CD4-positive, alpha-beta T cell treated with Interleukin-15 for 1 hour (primary cell): Measurements from ENCODE around the gene RNF31.

ENCODE experiments used
- DNase-seq: peaks from one replicate; pipeline ENCODE4 v3.0.0-alpha.2; 2020

Gene RNF31

GRCh38 chr14:24204163-24205146 is 57.2 kb downstream of the RNF31 start:
- DNase-seq = no peak

DNA sequence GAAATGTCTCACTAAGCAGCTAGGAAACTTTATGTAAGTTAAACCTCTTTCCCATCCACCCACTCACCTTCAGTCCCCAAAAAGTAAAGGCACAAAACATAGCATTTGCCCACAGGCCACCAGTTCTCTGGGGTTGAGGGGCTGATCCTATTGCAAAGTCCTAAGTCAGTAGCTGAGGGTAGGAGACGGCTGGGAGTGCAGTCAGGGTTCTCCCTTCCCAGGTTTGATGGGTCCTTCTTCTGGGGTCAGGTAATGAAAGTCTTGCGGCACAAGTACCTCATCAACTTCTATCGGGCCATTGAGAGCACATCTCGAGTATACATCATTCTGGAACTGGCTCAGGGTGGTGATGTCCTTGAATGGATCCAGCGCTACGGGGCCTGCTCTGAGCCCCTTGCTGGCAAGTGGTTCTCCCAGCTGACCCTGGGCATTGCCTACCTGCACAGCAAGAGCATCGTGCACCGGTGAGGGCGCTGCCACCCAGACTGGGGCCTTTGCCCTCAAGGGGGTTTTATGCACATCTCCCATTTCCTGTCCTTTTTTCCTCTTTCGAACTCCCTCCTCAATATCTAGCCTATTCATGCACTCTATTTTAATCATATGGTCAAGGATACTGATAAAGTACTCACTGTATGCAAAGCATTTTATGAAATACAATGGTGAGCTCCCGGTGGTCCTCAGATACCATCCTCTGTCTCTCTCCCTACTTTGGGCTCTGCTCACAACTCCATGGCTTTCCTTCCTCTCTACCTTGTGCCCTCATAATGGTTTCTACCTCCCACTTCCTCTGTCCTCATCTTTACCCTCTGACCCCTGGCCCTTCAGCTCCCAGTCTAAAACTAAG is 59.2 kb downstream of the RNF31 start:
- no peak for DNase-seq

DNA sequence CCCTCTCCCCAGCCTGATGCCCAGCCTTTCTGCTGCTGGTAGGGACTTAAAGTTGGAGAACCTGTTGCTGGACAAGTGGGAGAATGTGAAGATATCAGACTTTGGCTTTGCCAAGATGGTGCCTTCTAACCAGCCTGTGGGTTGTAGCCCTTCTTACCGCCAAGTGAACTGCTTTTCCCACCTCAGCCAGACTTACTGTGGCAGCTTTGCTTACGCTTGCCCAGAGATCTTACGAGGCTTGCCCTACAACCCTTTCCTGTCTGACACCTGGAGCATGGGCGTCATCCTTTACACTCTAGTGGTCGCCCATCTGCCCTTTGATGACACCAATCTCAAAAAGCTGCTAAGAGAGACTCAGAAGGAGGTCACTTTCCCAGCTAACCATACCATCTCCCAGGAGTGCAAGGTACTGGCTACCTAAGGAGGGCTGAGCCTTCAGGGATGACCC is 59.8 kb downstream of the RNF31 start:
- peak; percentile 34 for DNase-seq

- DNase-seq = no peak
These were observed 60.3 kb downstream of the RNF31 start for GRCh38 chr14:24207625-24208024.
